HepG2 (cell line): ENCODE results near the gene SNIP1. TPM values are rescaled to one million over a fixed set of nuclear protein-coding genes. Genes with fewer than 3 reads are reported as not detected.
A peak's percentile ranks its signal among the peaks of the same experiment; 100 is the strongest.

Experiments used
- FOXO1 ChIP-seq: sonication (generic); formaldehyde crosslinking; IDR thresholded peaks from 2 replicates; pipeline ENCODE4 v1.4.0; 2020; ENCODE audit warnings: missing genetic modification reagents
- HMGXB4 ChIP-seq, 2 experiments: sonication (generic) in 1 of 2; formaldehyde crosslinking in 1 of 2; IDR thresholded peaks; 2 replicates each; pipeline versions ENCODE4 v1.4.0 to v1.6.1; 2018 to 2020; ENCODE audit warnings: missing genetic modification reagents in 2 of 2, borderline replicate concordance in 1 of 2, low read depth in 1 of 2, mild to moderate bottlenecking in 1 of 2, missing biosample characterization in 1 of 2
- HNF1A ChIP-seq, 2 experiments: sonication (generic) in 1 of 2; formaldehyde crosslinking in 1 of 2; IDR thresholded peaks; 2 replicates each; pipeline versions ENCODE4 v1.4.0 to v1.6.1; 2016 to 2020; ENCODE audit warnings: borderline replicate concordance in 1 of 2, low read depth in 1 of 2, mild to moderate bottlenecking in 1 of 2, missing genetic modification reagents in 1 of 2
- MED8 ChIP-seq: sonication (generic); formaldehyde crosslinking; IDR thresholded peaks from 2 replicates; pipeline ENCODE4 v1.8.1; 2023; ENCODE audit warnings: mild to moderate bottlenecking, missing genetic modification reagents; ENCODE audit not compliant: insufficient replicate concordance
- RAD21 ChIP-seq: fragments of 450-650 bp; formaldehyde crosslinking; IDR thresholded peaks from 2 replicates; pipeline ENCODE4 v1.5.0; 2020; ENCODE audit warnings: mild to moderate bottlenecking
- SAP130 ChIP-seq: IDR thresholded peaks from 2 replicates; pipeline ENCODE4 v1.6.1; 2016; ENCODE audit warnings: low read depth
- STAG1 ChIP-seq: sonication (generic); formaldehyde crosslinking; IDR thresholded peaks from 2 replicates; pipeline ENCODE4 v1.4.0; 2020; ENCODE audit warnings: missing genetic modification reagents
- TAF1 ChIP-seq: sonication (generic); formaldehyde crosslinking; IDR thresholded peaks from 2 replicates; pipeline ENCODE4 v1.4.0; 2020; ENCODE audit warnings: missing genetic modification reagents
- TEF ChIP-seq: sonication (generic); formaldehyde crosslinking; IDR thresholded peaks from 2 replicates; pipeline ENCODE4 v1.5.0; 2020; ENCODE audit warnings: missing genetic modification reagents
- THRA ChIP-seq: sonication (generic); formaldehyde crosslinking; IDR thresholded peaks from 2 replicates; pipeline ENCODE4 v1.4.0; 2020; ENCODE audit warnings: missing genetic modification reagents, borderline replicate concordance
- ZBTB25 ChIP-seq: IDR thresholded peaks from 2 replicates; pipeline ENCODE4 v1.6.1; 2018; ENCODE audit warnings: missing genetic modification reagents
- ZGPAT ChIP-seq: IDR thresholded peaks from 2 replicates; pipeline ENCODE4 v1.6.1; 2016; ENCODE audit warnings: mild to moderate bottlenecking
- ZNF331 ChIP-seq: sonication (generic); formaldehyde crosslinking; IDR thresholded peaks from 2 replicates; pipeline ENCODE4 v1.4.0; 2020; ENCODE audit warnings: missing genetic modification reagents
- polyA plus RNA-seq, 8 experiments: library from polyadenylated mRNA; depleted of rRNA in 3 of 8; stranded (reverse) in 7 of 8; unstranded in 1 of 8; fragments of >200 nt; fragmentation: Illumina TruSeq in 4 of 8; extraction: Trizol in 4 of 8; gene quantifications; 2 replicates each; pipeline versions ENCODE4 v1.2.1 to v1.2.3, GENCODE V29; 2011 to 2016; ENCODE audit warnings: low read depth in 4 of 8, missing spikeins in 1 of 8, mixed read lengths in 1 of 8; ENCODE audit not compliant: insufficient read depth in 1 of 8
- total RNA-seq, 5 experiments: library from RNA; depleted of rRNA; stranded (reverse); fragments of >200 nt; fragmentation: Illumina TruSeq; extraction: Trizol; gene quantifications; 2 replicates each; pipeline ENCODE4 v1.2.3, GENCODE V29; 2016; ENCODE audit warnings: low read depth in 1 of 5

Gene SNIP1
- total and polyA plus RNA-seq, 2 of the 13 experiments (the other 11 are each of a cell fraction or from before 2014, with no cell fraction given) = 5.5 to 11.2 TPM

GRCh38 chr1:37486680-37487618 lies 67.1 kb downstream of the SNIP1 start (continued):
- TF ChIP-seq HMGXB4 (CRISPR knock-in tag; IDR thresholded peaks at IDR 0.05; ENCODE audit: borderline replicate concordance in 1 of 2, low read depth in 1 of 2) = peak in 1 of 2 experiments; percentile 57; a peak in 1 of 4 replicates
- 0 out of 2 replicates have a peak, but pooled peaks have one; percentile 17 for TF ChIP-seq THRA
- TF ChIP-seq TEF = no peak
- no peak for TF ChIP-seq ZNF331 (CRISPR knock-in tag)
- TF ChIP-seq ZBTB25 (CRISPR knock-in tag) = 0 out of 2 replicates have a peak, but pooled peaks have one; percentile 36
- TF ChIP-seq TAF1 = no peak
- TF ChIP-seq RAD21 (CRISPR knock-in tag) = peak; percentile 92
- TF ChIP-seq MED8 (CRISPR knock-in tag) = no peak
- TF ChIP-seq FOXO1 = peak; percentile 27; the same call in 1 of the 2 replicates
- TF ChIP-seq ZGPAT (CRISPR knock-in tag) = peak; percentile 51; the same call in 1 of the 2 replicates
- peak; percentile 89 for TF ChIP-seq STAG1 (CRISPR knock-in tag)
- no peak for TF ChIP-seq HNF1A (IDR thresholded peaks at IDR 0.05; ENCODE audit: low read depth)
- TF ChIP-seq HNF1A (CRISPR knock-in tag; IDR thresholded peaks at IDR 0.05; ENCODE audit: borderline replicate concordance) = no peak
- TF ChIP-seq SAP130 (CRISPR knock-in tag) = 0 out of 2 replicates have a peak, but pooled peaks have one; percentile 24
